Activated CD4-positive, alpha-beta T cell treated with anti-CD3 and anti-CD28 coated beads for 48 hours (primary cell): ENCODE results near the gene MYBPC3.

ENCODE experiments used
- DNase-seq: peaks from one replicate; pipeline ENCODE4 v3.0.0-alpha.2; 2020

Gene MYBPC3

GRCh38 chr11:47314992-47315391 is 37.5 kb downstream of the MYBPC3 start:
- no peak for DNase-seq

- DNase-seq = no peak
Measured at GRCh38 chr11:47308050-47308823, 44.3 kb downstream of the MYBPC3 start.

- DNase-seq = no peak
Measured at GRCh38 chr11:47306484-47306844, 46.0 kb downstream of the MYBPC3 start.

- DNase-seq = no peak
Measured at GRCh38 chr11:47305734-47306483, 46.6 kb downstream of the MYBPC3 start.

GRCh38 chr11:47302853-47303252 is 49.6 kb downstream of the MYBPC3 start:
- no peak for DNase-seq

GRCh38 chr11:47299078-47299477 is 53.4 kb downstream of the MYBPC3 start:
- no peak for DNase-seq

- no peak for DNase-seq
Measured at GRCh38 chr11:47296045-47296444, 56.5 kb downstream of the MYBPC3 start.

- no peak for DNase-seq
Measured at GRCh38 chr11:47295385-47295784, 57.1 kb downstream of the MYBPC3 start.

- DNase-seq = no peak
Measured at GRCh38 chr11:47289856-47290255, 62.6 kb downstream of the MYBPC3 start.

GRCh38 chr11:47288066-47288465 is 64.4 kb downstream of the MYBPC3 start:
- DNase-seq = no peak

GRCh38 chr11:47285969-47286770 is 66.3 kb downstream of the MYBPC3 start:
- no peak for DNase-seq

- no peak for DNase-seq
Measured at GRCh38 chr11:47284151-47284550, 68.4 kb downstream of the MYBPC3 start.

GRCh38 chr11:47282462-47282861 is 70.0 kb downstream of the MYBPC3 start:
- DNase-seq = no peak
